Natural killer cell (primary cell): ENCODE results near the gene EEFSEC. TPM values are rescaled to one million over a fixed set of nuclear protein-coding genes. Genes with fewer than 3 reads are reported as not detected.
A peak's percentile ranks its signal among the peaks of the same experiment; 100 is the strongest.

Experiments used
- ATAC-seq, 3 donors: fragments of 150-1000 bp in 2 of 3; fragments of 200-7000 bp in 1 of 3; cut with Tn5 transposase; 1 replicate in 1 of 3; 2 replicates in 2 of 3; pipeline ENCODE4 v1.10.0; 2021; ENCODE audit warnings: mild to moderate bottlenecking in 2 of 3, moderate library complexity in 2 of 3
- DNase-seq, 2 donors: peaks; one replicate each; pipeline versions ENCODE4 v3.0.0 to v3.0.0-alpha.2; 2013 to 2021; ENCODE audit warnings: mixed read lengths in 1 of 2
- H3K27ac ChIP-seq: one replicate; pipeline ENCODE4 v1.5.1; 2013; ENCODE audit warnings: mild to moderate bottlenecking, low read length
- H3K27me3 ChIP-seq: one replicate; pipeline ENCODE4 v1.6.1; 2013; ENCODE audit warnings: low read length; ENCODE audit not compliant: control insufficient read depth, insufficient read depth
- H3K36me3 ChIP-seq: one replicate; pipeline ENCODE4 v1.6.1; 2013; ENCODE audit warnings: low read length; ENCODE audit not compliant: control insufficient read depth, insufficient read depth
- H3K4me1 ChIP-seq: one replicate; pipeline ENCODE4 v1.6.1; 2013; ENCODE audit warnings: low read length; ENCODE audit not compliant: control insufficient read depth, insufficient read depth
- H3K4me3 ChIP-seq: one replicate; pipeline ENCODE4 v1.5.1; 2013; ENCODE audit warnings: low read length
- H3K9me3 ChIP-seq: one replicate; pipeline ENCODE4 v1.6.1; 2013; ENCODE audit warnings: low read length; ENCODE audit not compliant: control insufficient read depth, insufficient read depth
- H3K27ac Mint-ChIP-seq, 2 donors: one replicate each; pipeline ENCODE4 v1.8.0; 2022; ENCODE audit warnings: mild to moderate bottlenecking in 2 of 2, mixed read lengths in 2 of 2, moderate library complexity in 1 of 2
- H3K27me3 Mint-ChIP-seq, 2 donors: one replicate each; pipeline ENCODE4 v1.8.0; 2022; ENCODE audit warnings: low read depth in 2 of 2, mixed read lengths in 2 of 2
- H3K36me3 Mint-ChIP-seq: one replicate; pipeline ENCODE4 v1.8.0; 2022; ENCODE audit warnings: mixed read lengths
- H3K4me1 Mint-ChIP-seq, 2 donors: one replicate each; pipeline ENCODE4 v1.8.0; 2022; ENCODE audit warnings: mixed read lengths in 2 of 2
- H3K4me3 Mint-ChIP-seq: one replicate; pipeline ENCODE4 v1.8.0; 2022; ENCODE audit warnings: mild to moderate bottlenecking, moderate library complexity, mixed read lengths
- H3K9me3 Mint-ChIP-seq, 2 donors: one replicate each; pipeline ENCODE4 v1.8.0; 2022; ENCODE audit warnings: mixed read lengths in 2 of 2
- WGBS: methylation state at CpG from one replicate; pipeline ENCODE4 v1.1.7; 2013; ENCODE audit warnings: missing lambda C conversion rate; ENCODE audit not compliant: insufficient coverage; 5-methylcytosine and 5-hydroxymethylcytosine counted together
- intact Hi-C: fragments of 100-400 bp; cut with micrococcal nuclease; formaldehyde crosslinking; loops from one replicate; pipeline ENCODE4 v1.14.2; 2022
- total RNA-seq, 4 donors: library from RNA; stranded (reverse); fragments of 120-200 nt in 1 of 4; gene quantifications; one replicate each; pipeline versions ENCODE4 v1.2.3 to v1.2.4, GENCODE V29; 2013 to 2022
- TF ChIP-seq, protein P1 (sequence below): fragments of 200-600 bp; IDR thresholded peaks from one replicate; pipeline ENCODE4 v1.8.0; 2022; ENCODE audit warnings: antibody characterized with exemption

EEFSEC gene
- total RNA-seq, 3 donors from 2014 or later (not counting 1 experiment from before 2014, with no cell fraction given), result 16.7 to 18.9 (median 17.6) TPM

DNA sequence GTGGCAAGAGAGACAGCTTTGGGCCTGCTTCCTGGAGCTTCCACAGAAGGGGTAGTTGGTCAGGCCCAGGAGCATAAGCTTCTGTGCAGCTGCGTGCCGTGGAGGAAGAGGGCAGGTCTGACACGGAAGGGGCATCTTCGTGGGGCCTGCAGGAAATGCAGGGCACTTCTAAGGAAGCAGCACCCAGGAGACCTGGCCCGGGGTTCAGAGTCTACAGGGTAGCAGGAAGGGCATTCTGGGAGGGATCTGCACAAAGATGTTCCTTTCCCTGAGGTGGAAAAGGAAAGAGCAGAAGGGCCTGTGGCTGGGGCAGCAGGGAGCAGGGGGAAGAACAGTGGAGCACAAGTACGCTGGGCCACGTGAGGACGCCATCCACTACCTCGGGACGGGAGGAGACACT is 228.3 kb downstream of the EEFSEC start:
- intact Hi-C loops, result no loop called here
- peaks cover 48 to 56% of the 10 kb centered on the region in 2 donors for H3K4me1 Mint-ChIP-seq
- no peak overlapping the region for H3K4me3 Mint-ChIP-seq
- no peak for ATAC-seq
- Histone ChIP-seq H3K9me3 (no peaks in the 10 kb centered on the region), H3K4me1 (peaks cover 8% of the 10 kb centered on the region), H3K36me3 (no peaks in the 10 kb centered on the region), H3K27me3 (no peaks in the 10 kb centered on the region), H3K27ac (no peak overlapping the region), H3K4me3 (no peak overlapping the region)
- WGBS, result 90% methylated on average over 10 of the region's 10 CpGs
- no peak overlapping the region for H3K27ac Mint-ChIP-seq
- DNase-seq, result no peak
- TF ChIP-seq, protein P1, sequence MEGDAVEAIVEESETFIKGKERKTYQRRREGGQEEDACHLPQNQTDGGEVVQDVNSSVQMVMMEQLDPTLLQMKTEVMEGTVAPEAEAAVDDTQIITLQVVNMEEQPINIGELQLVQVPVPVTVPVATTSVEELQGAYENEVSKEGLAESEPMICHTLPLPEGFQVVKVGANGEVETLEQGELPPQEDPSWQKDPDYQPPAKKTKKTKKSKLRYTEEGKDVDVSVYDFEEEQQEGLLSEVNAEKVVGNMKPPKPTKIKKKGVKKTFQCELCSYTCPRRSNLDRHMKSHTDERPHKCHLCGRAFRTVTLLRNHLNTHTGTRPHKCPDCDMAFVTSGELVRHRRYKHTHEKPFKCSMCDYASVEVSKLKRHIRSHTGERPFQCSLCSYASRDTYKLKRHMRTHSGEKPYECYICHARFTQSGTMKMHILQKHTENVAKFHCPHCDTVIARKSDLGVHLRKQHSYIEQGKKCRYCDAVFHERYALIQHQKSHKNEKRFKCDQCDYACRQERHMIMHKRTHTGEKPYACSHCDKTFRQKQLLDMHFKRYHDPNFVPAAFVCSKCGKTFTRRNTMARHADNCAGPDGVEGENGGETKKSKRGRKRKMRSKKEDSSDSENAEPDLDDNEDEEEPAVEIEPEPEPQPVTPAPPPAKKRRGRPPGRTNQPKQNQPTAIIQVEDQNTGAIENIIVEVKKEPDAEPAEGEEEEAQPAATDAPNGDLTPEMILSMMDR, result no peak
- no peaks in the 10 kb centered on the region for H3K27me3 Mint-ChIP-seq
- no peaks in the 10 kb centered on the region for H3K9me3 Mint-ChIP-seq
- H3K36me3 Mint-ChIP-seq, result no peaks in the 10 kb centered on the region

- H3K4me1 Mint-ChIP-seq, result peaks cover 48 to 56% of the 10 kb centered on the region in 2 donors
- H3K4me1 ChIP-seq, result peaks cover 8% of the 10 kb centered on the region
- WGBS, result 96% methylated on average over 14 of the region's 14 CpGs
- no peaks in the 10 kb centered on the region for H3K9me3 ChIP-seq
- intact Hi-C loops, result no loop called here
- no peaks in the 10 kb centered on the region for H3K27me3 ChIP-seq
- H3K27ac Mint-ChIP-seq, result no peak overlapping the region
- no peaks in the 10 kb centered on the region for H3K9me3 Mint-ChIP-seq
- peaks cover 2% of the 10 kb centered on the region for H3K36me3 ChIP-seq
- ATAC-seq (no peak), DNase-seq (no peak)
- TF ChIP-seq, protein P1, result no peak
- H3K27ac ChIP-seq, result no peak overlapping the region
- no peak overlapping the region for H3K4me3 ChIP-seq
- H3K27me3 Mint-ChIP-seq, result no peaks in the 10 kb centered on the region
- no peaks in the 10 kb centered on the region for H3K36me3 Mint-ChIP-seq
- no peak overlapping the region for H3K4me3 Mint-ChIP-seq
Observed at GRCh38 chr3:128382221-128382807, 229.0 kb downstream of the EEFSEC start.

GRCh38 chr3:128383316-128384235 is 230.3 kb downstream of the EEFSEC start:
- Histone ChIP-seq H3K4me3 (no peak overlapping the region), H3K36me3 (peaks cover 2% of the 10 kb centered on the region), H3K9me3 (no peaks in the 10 kb centered on the region), H3K4me1 (peaks cover 8% of the 10 kb centered on the region), H3K27me3 (no peaks in the 10 kb centered on the region), H3K27ac (no peak overlapping the region)
- ATAC-seq (peak in 1 of 3 donors; percentile 70), DNase-seq (peak; percentile 45 to 69)
- Mint-ChIP-seq H3K27ac (peak overlapping the region in 1 of 2 donors; percentile 52), H3K4me3 (no peak overlapping the region), H3K9me3 (no peaks in the 10 kb centered on the region), H3K4me1 (peaks cover 47 to 56% of the 10 kb centered on the region in 2 donors), H3K27me3 (no peaks in the 10 kb centered on the region), H3K36me3 (no peaks in the 10 kb centered on the region)
- 88% methylated on average over 11 of the region's 11 CpGs for WGBS
- TF ChIP-seq, protein P1, result no peak
- intact Hi-C loops, result no loop called here
